ENCODE results near the gene FAAP20.
A peak's percentile ranks its signal among the peaks of the same experiment; 100 is the strongest.

FAAP20 gene, protein sequence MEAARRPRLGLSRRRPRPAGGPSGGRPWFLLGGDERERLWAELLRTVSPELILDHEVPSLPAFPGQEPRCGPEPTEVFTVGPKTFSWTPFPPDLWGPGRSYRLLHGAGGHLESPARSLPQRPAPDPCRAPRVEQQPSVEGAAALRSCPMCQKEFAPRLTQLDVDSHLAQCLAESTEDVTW

DNA sequence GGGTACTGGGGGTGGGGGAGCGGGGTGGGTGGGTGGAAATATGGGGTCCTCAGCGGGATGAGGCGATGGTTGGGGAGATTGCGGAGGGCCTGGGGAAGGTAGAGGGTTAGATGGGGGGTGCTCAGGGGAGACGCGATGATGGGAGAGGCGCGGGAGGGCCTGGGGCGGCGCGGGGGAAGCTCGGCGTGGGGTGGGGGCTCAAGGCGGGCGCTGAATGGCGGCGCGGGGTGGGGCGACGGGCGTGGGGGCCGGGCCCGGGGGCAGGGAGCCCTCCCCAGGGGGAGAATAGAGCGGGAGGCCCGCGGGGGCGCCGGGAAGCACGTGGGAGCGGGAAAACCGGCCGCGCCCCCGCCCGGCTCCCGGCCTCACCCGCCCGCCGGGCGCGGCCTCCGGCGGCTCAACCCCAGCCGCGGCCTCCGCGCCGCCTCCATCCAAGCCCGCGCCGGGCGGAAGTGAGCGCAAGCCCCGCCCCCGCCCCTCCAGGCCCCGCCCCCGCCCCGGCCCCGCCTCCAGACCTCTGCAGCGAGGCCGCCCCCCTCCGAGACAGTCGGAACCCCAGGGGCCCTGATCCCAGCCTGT is at the start of gene FAAP20:
FAAP20 (minus strand) TSS at position 454 of the 579 bp plus-strand sequence; CDS start at position 431, 23 bp downstream.
- Histone ChIP-seq H3K27me3 (no peaks in the 10 kb centered on the region), H3K36me3 (no peaks in the 10 kb centered on the region), H3K4me1 (peaks cover 3 to 62% (median 56%) of the 10 kb centered on the region in 4 donors), H3K9me3 (no peaks in the 10 kb centered on the region), H3K27ac (peak within 1 kb of the TSS; percentile 93 to 94), H3K4me3 (peak within 1 kb of the TSS; percentile 60 to 71)
- intact Hi-C loops (cut with DNase I; ENCODE audit: low total_unique reads), result loop anchor here (2.0 kb wide), 1 partner anchor 334 kb away; no protein-coding TSS in a partner anchor
- TF ChIP-seq, protein P1, sequence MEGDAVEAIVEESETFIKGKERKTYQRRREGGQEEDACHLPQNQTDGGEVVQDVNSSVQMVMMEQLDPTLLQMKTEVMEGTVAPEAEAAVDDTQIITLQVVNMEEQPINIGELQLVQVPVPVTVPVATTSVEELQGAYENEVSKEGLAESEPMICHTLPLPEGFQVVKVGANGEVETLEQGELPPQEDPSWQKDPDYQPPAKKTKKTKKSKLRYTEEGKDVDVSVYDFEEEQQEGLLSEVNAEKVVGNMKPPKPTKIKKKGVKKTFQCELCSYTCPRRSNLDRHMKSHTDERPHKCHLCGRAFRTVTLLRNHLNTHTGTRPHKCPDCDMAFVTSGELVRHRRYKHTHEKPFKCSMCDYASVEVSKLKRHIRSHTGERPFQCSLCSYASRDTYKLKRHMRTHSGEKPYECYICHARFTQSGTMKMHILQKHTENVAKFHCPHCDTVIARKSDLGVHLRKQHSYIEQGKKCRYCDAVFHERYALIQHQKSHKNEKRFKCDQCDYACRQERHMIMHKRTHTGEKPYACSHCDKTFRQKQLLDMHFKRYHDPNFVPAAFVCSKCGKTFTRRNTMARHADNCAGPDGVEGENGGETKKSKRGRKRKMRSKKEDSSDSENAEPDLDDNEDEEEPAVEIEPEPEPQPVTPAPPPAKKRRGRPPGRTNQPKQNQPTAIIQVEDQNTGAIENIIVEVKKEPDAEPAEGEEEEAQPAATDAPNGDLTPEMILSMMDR (IDR thresholded peaks at IDR 0.05), result no peak
- no peak for DNase-seq

DNA sequence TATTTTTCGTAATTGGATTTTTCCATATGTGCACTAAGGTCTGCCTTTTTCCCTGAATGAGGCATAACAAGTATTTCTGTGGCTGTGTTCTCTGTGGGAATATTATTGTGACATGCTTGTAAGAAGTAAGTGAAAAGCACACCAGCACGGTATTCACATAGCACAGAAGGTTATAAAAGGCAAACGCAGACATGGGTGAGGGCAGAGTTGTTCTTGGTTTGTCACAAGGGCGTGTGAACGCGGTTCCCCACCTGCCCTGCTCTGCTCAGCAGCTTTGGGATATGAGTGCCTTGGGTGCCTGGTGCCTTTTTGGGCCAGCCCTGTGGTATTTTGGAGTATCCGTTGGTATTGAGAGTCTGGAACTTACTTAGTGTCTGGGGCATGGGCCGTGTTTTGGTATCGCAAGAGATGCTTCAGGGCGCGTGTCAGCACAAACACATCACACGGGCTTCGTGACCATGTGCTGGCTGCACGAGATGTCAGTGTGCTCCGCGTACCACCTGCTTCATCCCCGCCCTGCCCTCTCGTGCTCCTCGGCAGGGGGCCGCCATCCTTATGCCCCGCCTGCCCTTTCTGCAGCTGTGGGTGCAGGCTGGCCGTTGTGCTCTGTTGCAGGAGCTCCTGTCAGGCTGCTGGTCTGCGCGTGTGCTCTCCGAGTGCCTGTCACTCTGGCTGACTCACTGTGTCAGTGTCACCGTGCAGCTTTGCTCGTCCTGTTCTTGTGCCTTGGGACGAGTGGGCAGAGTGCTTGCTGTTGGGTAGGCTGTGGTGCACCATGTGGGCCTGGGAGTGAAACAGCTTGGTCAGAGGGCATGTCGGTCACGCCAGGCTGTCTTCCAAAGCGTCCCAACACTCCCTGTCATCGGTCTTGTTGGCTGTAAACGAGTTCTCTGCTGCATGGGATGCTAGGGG is 48.5 kb upstream of the FAAP20 start:
- Histone ChIP-seq H3K27ac (peak overlapping the region; percentile 45 to 90), H3K4me1 (peaks cover 13 to 93% (median 83%) of the 10 kb centered on the region in 4 donors), H3K36me3 (peaks cover 0 to 7% (median 0%) of the 10 kb centered on the region in 3 donors), H3K27me3 (no peaks in the 10 kb centered on the region), H3K4me3 (no peak overlapping the region), H3K9me3 (no peaks in the 10 kb centered on the region)
- intact Hi-C loops (cut with DNase I; ENCODE audit: low total_unique reads), result loop anchor here (5.0 kb wide), 1 partner anchor 34 kb away; no protein-coding TSS in a partner anchor
- TF ChIP-seq, protein P1 (IDR thresholded peaks at IDR 0.05), result no peak
- peak; percentile 29 to 75 for DNase-seq

DNA sequence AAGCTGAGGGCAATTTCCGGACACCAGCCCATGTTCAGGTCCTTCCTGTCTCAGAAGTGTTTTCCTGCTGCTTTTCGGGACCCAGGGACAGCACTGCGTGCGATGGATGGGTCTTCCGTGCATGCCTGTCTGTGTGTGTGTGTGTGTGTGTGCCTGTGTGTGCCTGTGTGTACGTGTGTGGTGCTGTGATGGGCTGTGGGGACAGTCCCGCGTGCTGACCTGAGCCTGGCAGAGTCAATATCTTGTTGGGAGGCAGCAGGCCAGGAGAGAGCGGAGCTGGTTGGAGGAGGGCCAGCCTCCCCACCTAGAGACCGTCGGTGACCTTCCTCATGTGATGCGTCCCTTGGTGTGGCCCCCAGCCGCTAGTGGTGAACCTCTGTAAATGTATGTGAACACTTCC is 47.2 kb upstream of the FAAP20 start:
- intact Hi-C loops (cut with DNase I; ENCODE audit: low total_unique reads), result loop anchor here (5.0 kb wide), 1 partner anchor 35 kb away; no protein-coding TSS in a partner anchor
- no peak for DNase-seq
- Histone ChIP-seq H3K9me3 (no peaks in the 10 kb centered on the region), H3K36me3 (peaks cover 0 to 7% (median 0%) of the 10 kb centered on the region in 3 donors), H3K27ac (peak overlapping the region; percentile 45 to 90), H3K4me3 (no peak overlapping the region), H3K4me1 (peaks cover 13 to 93% (median 83%) of the 10 kb centered on the region in 4 donors), H3K27me3 (no peaks in the 10 kb centered on the region)
- TF ChIP-seq, protein P1 (IDR thresholded peaks at IDR 0.05), result no peak

DNA sequence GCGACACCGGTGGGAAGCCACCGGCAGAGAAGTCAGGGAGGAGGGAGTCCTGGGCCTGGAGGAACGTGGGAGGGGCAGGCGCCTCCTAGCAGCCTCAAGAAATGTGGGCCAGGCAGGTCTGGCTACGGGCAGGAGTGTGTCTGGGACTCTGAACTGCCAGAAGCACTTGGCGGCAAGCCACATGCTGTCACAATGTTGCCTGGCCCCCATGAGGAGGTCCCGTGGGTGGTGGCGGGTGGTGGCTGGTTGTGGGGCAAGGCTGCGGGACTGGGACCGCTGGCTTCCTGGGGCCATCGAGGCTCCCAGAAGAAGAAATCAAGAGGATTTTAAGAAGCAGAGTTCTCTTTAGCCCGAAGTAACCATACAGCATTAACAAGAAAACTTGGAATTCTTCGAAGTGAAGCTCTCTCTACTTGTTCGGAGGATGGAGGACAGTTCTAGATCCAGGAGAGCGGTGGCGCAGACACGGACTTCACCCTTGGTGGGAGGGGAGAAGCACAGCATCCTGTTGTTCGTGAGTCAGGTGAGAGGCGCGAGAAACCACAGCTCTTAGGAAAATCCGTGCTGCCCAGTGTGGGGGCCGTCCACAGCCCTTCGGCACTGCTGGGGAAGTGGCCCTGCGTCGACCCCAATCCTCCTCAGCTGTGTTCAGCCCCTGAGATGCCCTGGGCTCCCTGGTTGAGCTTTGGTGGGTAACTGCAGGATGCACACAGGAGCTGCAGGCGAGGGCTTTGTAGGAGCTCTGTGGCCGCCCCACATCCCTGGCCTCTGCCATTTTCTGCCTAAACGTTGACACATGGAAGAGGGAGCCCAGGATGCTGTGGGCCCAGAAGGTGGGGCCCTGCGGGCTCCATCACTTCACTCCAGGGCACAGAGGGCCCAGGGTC is 45.9 kb upstream of the FAAP20 start:
- intact Hi-C loops (cut with DNase I; ENCODE audit: low total_unique reads), result loop anchor here (5.0 kb wide), 1 partner anchor 37 kb away; no protein-coding TSS in a partner anchor
- Histone ChIP-seq H3K4me3 (peak overlapping the region; percentile 33 to 40), H3K9me3 (no peaks in the 10 kb centered on the region), H3K4me1 (peaks cover 12 to 93% (median 87%) of the 10 kb centered on the region in 4 donors), H3K27ac (peak overlapping the region; percentile 90 to 94), H3K27me3 (no peaks in the 10 kb centered on the region), H3K36me3 (peaks cover 0 to 7% (median 0%) of the 10 kb centered on the region in 3 donors)
- TF ChIP-seq, protein P1 (IDR thresholded peaks at IDR 0.05), result no peak
- peak; percentile 87 to 95 for DNase-seq
